ENCODE data around the gene CFAP91.

DNA sequence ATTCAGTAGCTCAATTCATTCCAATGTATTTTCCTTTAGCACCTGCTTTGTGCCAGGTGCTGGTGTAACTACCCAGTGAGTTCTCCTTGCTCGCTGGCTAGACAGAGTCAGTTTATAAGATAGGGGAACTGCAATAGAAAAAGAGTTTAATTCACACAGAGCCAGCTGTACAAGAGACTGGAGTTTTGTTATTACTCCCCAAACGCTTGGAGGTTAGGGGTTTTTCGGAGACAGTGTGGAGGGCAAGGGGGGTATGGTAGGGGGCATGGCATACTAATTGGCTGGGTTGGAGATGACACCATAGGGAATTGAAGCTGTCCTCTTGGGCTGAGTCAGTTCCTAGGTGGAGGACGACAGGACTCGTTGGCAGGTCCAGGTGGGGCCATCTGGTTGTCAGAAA lies 5.4 kb upstream of the CFAP91 start:
- TF ChIP-seq, protein P1, sequence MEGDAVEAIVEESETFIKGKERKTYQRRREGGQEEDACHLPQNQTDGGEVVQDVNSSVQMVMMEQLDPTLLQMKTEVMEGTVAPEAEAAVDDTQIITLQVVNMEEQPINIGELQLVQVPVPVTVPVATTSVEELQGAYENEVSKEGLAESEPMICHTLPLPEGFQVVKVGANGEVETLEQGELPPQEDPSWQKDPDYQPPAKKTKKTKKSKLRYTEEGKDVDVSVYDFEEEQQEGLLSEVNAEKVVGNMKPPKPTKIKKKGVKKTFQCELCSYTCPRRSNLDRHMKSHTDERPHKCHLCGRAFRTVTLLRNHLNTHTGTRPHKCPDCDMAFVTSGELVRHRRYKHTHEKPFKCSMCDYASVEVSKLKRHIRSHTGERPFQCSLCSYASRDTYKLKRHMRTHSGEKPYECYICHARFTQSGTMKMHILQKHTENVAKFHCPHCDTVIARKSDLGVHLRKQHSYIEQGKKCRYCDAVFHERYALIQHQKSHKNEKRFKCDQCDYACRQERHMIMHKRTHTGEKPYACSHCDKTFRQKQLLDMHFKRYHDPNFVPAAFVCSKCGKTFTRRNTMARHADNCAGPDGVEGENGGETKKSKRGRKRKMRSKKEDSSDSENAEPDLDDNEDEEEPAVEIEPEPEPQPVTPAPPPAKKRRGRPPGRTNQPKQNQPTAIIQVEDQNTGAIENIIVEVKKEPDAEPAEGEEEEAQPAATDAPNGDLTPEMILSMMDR (conservative IDR thresholded peaks at IDR 0.05; ENCODE audit: low read depth in 2 of 2): no peak
- TF ChIP-seq EZH2 (IDR thresholded peaks at IDR 0.05; ENCODE audit: low read depth, unreplicated experiment) (no peak), POLR2AphosphoS5 (IDR thresholded peaks at IDR 0.05; ENCODE audit: low read depth) (no peak)

All from GM23338 (cell line).